Vagina (tissue), 2 donors: ENCODE data around the gene KRT23.

Experiments used
- CTCF ChIP-seq, 3 experiments: fragments of 450-650 bp in 2 of 3; fragments of 200-600 bp in 1 of 3; sonication (generic) in 1 of 3; IDR thresholded peaks; one replicate each; pipeline ENCODE4 v1.5.1; 2017 to 2019; ENCODE audit warnings: antibody characterized with exemption in 3 of 3, mild to moderate bottlenecking in 2 of 3, moderate library complexity in 2 of 3
- POLR2AphosphoS5 ChIP-seq, 2 donors: sonication (generic); formaldehyde crosslinking; IDR thresholded peaks; one replicate each; pipeline ENCODE4 v1.9.0; 2017; ENCODE audit warnings: antibody characterized with exemption in 2 of 2, mild to moderate bottlenecking in 2 of 2, low read depth in 1 of 2; ENCODE audit not compliant: insufficient read depth in 1 of 2

- TF ChIP-seq CTCF (IDR thresholded peaks at IDR 0.05) (no peak), POLR2AphosphoS5 (IDR thresholded peaks at IDR 0.05; ENCODE audit: insufficient read depth in 1 of 2, low read depth in 1 of 2) (no peak)
Observed at GRCh38 chr17:40960144-40960543, 22.7 kb upstream of the KRT23 start.
